Stimulated activated effector memory CD8-positive, alpha-beta T cell treated with anti-CD3 and anti-CD28 coated beads, Interleukin-12 subunit alpha, Interleukin-12 subunit beta, amount 100 ng/mL, for 72 hours (primary cell): ENCODE measurements around the gene ABCA5.

Experiments used
- ATAC-seq: fragments of 150-1000 bp; cut with Tn5 transposase; 2 replicates; pipeline ENCODE4 v1.10.0; 2021
- DNase-seq, 2 donors: peaks; one replicate each; pipeline ENCODE4 v3.0.0; 2021 to 2022; ENCODE audit warnings: low spot score in 2 of 2
- H3K27ac Mint-ChIP-seq: one replicate; pipeline ENCODE4 v1.8.0; 2022; ENCODE audit warnings: mild to moderate bottlenecking, mixed read lengths
- H3K36me3 Mint-ChIP-seq: one replicate; pipeline ENCODE4 v1.8.0; 2022; ENCODE audit warnings: mild to moderate bottlenecking, mixed read lengths
- H3K4me1 Mint-ChIP-seq: one replicate; pipeline ENCODE4 v1.8.0; 2022; ENCODE audit warnings: mixed read lengths
- H3K4me3 Mint-ChIP-seq: one replicate; pipeline ENCODE4 v1.8.0; 2022; ENCODE audit warnings: mild to moderate bottlenecking, mixed read lengths
- H3K9me3 Mint-ChIP-seq: one replicate; pipeline ENCODE4 v1.8.0; 2022; ENCODE audit warnings: mixed read lengths

Gene ABCA5

GRCh38 chr17:69342896-69343644 lies 16.1 kb upstream of the ABCA5 start:
- H3K4me1 Mint-ChIP-seq: no peaks in the 10 kb centered on the region
- no peak overlapping the region for H3K27ac Mint-ChIP-seq
- H3K36me3 Mint-ChIP-seq: no peaks in the 10 kb centered on the region
- ATAC-seq: no peak
- no peaks in the 10 kb centered on the region for H3K9me3 Mint-ChIP-seq
- no peak for DNase-seq
- H3K4me3 Mint-ChIP-seq: no peak overlapping the region

GRCh38 chr17:69339937-69340336 lies 13.0 kb upstream of the ABCA5 start:
- no peaks in the 10 kb centered on the region for H3K4me1 Mint-ChIP-seq
- no peak for DNase-seq
- H3K36me3 Mint-ChIP-seq: no peaks in the 10 kb centered on the region
- no peak for ATAC-seq
- no peak overlapping the region for H3K4me3 Mint-ChIP-seq
- H3K27ac Mint-ChIP-seq: no peak overlapping the region
- H3K9me3 Mint-ChIP-seq: peaks cover 4% of the 10 kb centered on the region

- Mint-ChIP-seq H3K27ac (no peak overlapping the region), H3K9me3 (peaks cover 4% of the 10 kb centered on the region), H3K36me3 (no peaks in the 10 kb centered on the region), H3K4me1 (no peaks in the 10 kb centered on the region), H3K4me3 (no peak overlapping the region)
- DNase-seq: no peak
- ATAC-seq: no peak
Measured at GRCh38 chr17:69336996-69337395, 10.1 kb upstream of the ABCA5 start.

- Mint-ChIP-seq H3K4me1 (no peaks in the 10 kb centered on the region), H3K36me3 (no peaks in the 10 kb centered on the region), H3K4me3 (no peak overlapping the region), H3K27ac (no peak overlapping the region), H3K9me3 (peaks cover 4% of the 10 kb centered on the region)
- DNase-seq (no peak), ATAC-seq (no peak)
Measured at GRCh38 chr17:69336580-69336979, 9.6 kb upstream of the ABCA5 start.

GRCh38 chr17:69335058-69335457 lies 8.1 kb upstream of the ABCA5 start:
- DNase-seq (no peak), ATAC-seq (no peak)
- Mint-ChIP-seq H3K4me1 (no peaks in the 10 kb centered on the region), H3K36me3 (no peaks in the 10 kb centered on the region), H3K27ac (no peak overlapping the region), H3K4me3 (peak overlapping the region; percentile 23), H3K9me3 (peaks cover 4% of the 10 kb centered on the region)

GRCh38 chr17:69333561-69333960 lies 6.6 kb upstream of the ABCA5 start:
- H3K4me1 Mint-ChIP-seq: peaks cover under 1% of the 10 kb centered on the region
- no peaks in the 10 kb centered on the region for H3K36me3 Mint-ChIP-seq
- no peak for DNase-seq
- peaks cover 4% of the 10 kb centered on the region for H3K9me3 Mint-ChIP-seq
- no peak overlapping the region for H3K27ac Mint-ChIP-seq
- no peak overlapping the region for H3K4me3 Mint-ChIP-seq
- ATAC-seq: no peak

GRCh38 chr17:69331756-69332155 lies 4.8 kb upstream of the ABCA5 start:
- no peak overlapping the region for H3K27ac Mint-ChIP-seq
- peaks cover 14% of the 10 kb centered on the region for H3K4me1 Mint-ChIP-seq
- ATAC-seq (no peak), DNase-seq (no peak)
- no peaks in the 10 kb centered on the region for H3K9me3 Mint-ChIP-seq
- H3K36me3 Mint-ChIP-seq: no peaks in the 10 kb centered on the region
- H3K4me3 Mint-ChIP-seq: no peak overlapping the region

- peaks cover 41% of the 10 kb centered on the region for H3K4me1 Mint-ChIP-seq
- no peaks in the 10 kb centered on the region for H3K36me3 Mint-ChIP-seq
- peak overlapping the region; percentile 94 for H3K4me3 Mint-ChIP-seq
- no peaks in the 10 kb centered on the region for H3K9me3 Mint-ChIP-seq
- peak overlapping the region; percentile 98 for H3K27ac Mint-ChIP-seq
- ATAC-seq (no peak), DNase-seq (no peak)
Measured at GRCh38 chr17:69326377-69327059, 415 bp downstream of the ABCA5 start.

- Mint-ChIP-seq H3K36me3 (no peaks in the 10 kb centered on the region), H3K4me3 (peak overlapping the region; percentile 94), H3K4me1 (peaks cover 41% of the 10 kb centered on the region), H3K9me3 (no peaks in the 10 kb centered on the region), H3K27ac (peak overlapping the region; percentile 98)
- ATAC-seq: no peak
- DNase-seq: no peak
Measured at GRCh38 chr17:69325518-69326376, 1.2 kb downstream of the ABCA5 start.

- Mint-ChIP-seq H3K9me3 (no peaks in the 10 kb centered on the region), H3K27ac (no peak overlapping the region), H3K4me3 (no peak overlapping the region), H3K36me3 (no peaks in the 10 kb centered on the region), H3K4me1 (peaks cover 49% of the 10 kb centered on the region)
- ATAC-seq: no peak
- no peak for DNase-seq
Measured at GRCh38 chr17:69323806-69324205, 3.1 kb downstream of the ABCA5 start.

- Mint-ChIP-seq H3K4me1 (peaks cover 28% of the 10 kb centered on the region), H3K36me3 (no peaks in the 10 kb centered on the region), H3K27ac (no peak overlapping the region), H3K9me3 (no peaks in the 10 kb centered on the region), H3K4me3 (no peak overlapping the region)
- DNase-seq (no peak), ATAC-seq (no peak)
Measured at GRCh38 chr17:69320908-69321238, 6.1 kb downstream of the ABCA5 start.

- DNase-seq: no peak
- H3K4me1 Mint-ChIP-seq: peaks cover 23% of the 10 kb centered on the region
- H3K36me3 Mint-ChIP-seq: no peaks in the 10 kb centered on the region
- H3K9me3 Mint-ChIP-seq: no peaks in the 10 kb centered on the region
- no peak overlapping the region for H3K4me3 Mint-ChIP-seq
- ATAC-seq: no peak
- H3K27ac Mint-ChIP-seq: no peak overlapping the region
Measured at GRCh38 chr17:69320210-69320907, 6.6 kb downstream of the ABCA5 start.

GRCh38 chr17:69317625-69318024 lies 9.3 kb downstream of the ABCA5 start:
- peaks cover 8% of the 10 kb centered on the region for H3K4me1 Mint-ChIP-seq
- ATAC-seq (no peak), DNase-seq (no peak)
- H3K36me3 Mint-ChIP-seq: no peaks in the 10 kb centered on the region
- no peak overlapping the region for H3K27ac Mint-ChIP-seq
- no peaks in the 10 kb centered on the region for H3K9me3 Mint-ChIP-seq
- no peak overlapping the region for H3K4me3 Mint-ChIP-seq

- Mint-ChIP-seq H3K4me3 (no peak overlapping the region), H3K4me1 (peaks cover 4% of the 10 kb centered on the region), H3K27ac (no peak overlapping the region), H3K36me3 (peaks cover 15% of the 10 kb centered on the region), H3K9me3 (no peaks in the 10 kb centered on the region)
- ATAC-seq (no peak), DNase-seq (no peak)
Measured at GRCh38 chr17:69314246-69315065, 12.5 kb downstream of the ABCA5 start.
